ENCODE results near the gene FCRL4.

Gene FCRL4

GRCh38 chr1:157597959-157598667 is at the start of gene FCRL4:
Gene FCRL4 (minus strand): TSS chr1:157598085. CDS start chr1:157597944, 141 bp downstream.
- no peak for TF ChIP-seq CTCF (IDR thresholded peaks at IDR 0.05; ENCODE audit: low read depth, low read length)
- no peak within 1 kb of the TSS for H3K4me3 ChIP-seq (ENCODE audit: low read depth, low read length)

- no peak for TF ChIP-seq CTCF (IDR thresholded peaks at IDR 0.05; ENCODE audit: low read depth, low read length)
Observed at GRCh38 chr1:157646144-157646543, 48.3 kb upstream of the FCRL4 start.

GRCh38 chr1:157641177-157641576 is 43.3 kb upstream of the FCRL4 start:
- no peak for TF ChIP-seq CTCF (IDR thresholded peaks at IDR 0.05; ENCODE audit: low read depth, low read length)
- H3K4me3 ChIP-seq (ENCODE audit: low read depth, low read length) = no peak overlapping the region

More at GRCh38 chr1:157646144-157646543, 48.3 kb upstream of the FCRL4 start:
- no peak overlapping the region for H3K4me3 ChIP-seq (ENCODE audit: low read depth, low read length)

GRCh38 chr1:157639800-157640199 is 41.9 kb upstream of the FCRL4 start:
- H3K4me3 ChIP-seq (ENCODE audit: low read depth, low read length) = no peak overlapping the region

GRCh38 chr1:157628773-157629172 is 30.9 kb upstream of the FCRL4 start:
- no peak overlapping the region for H3K4me3 ChIP-seq (ENCODE audit: low read depth, low read length)
- TF ChIP-seq CTCF (IDR thresholded peaks at IDR 0.05; ENCODE audit: low read depth, low read length) = no peak

More at GRCh38 chr1:157639800-157640199, 41.9 kb upstream of the FCRL4 start:
- no peak for TF ChIP-seq CTCF (IDR thresholded peaks at IDR 0.05; ENCODE audit: low read depth, low read length)

- no peak overlapping the region for H3K4me3 ChIP-seq (ENCODE audit: low read depth, low read length)
- TF ChIP-seq CTCF (IDR thresholded peaks at IDR 0.05; ENCODE audit: low read depth, low read length) = no peak
Observed at GRCh38 chr1:157626099-157626498, 28.2 kb upstream of the FCRL4 start.

GRCh38 chr1:157624471-157624870 is 26.6 kb upstream of the FCRL4 start:
- TF ChIP-seq CTCF (IDR thresholded peaks at IDR 0.05; ENCODE audit: low read depth, low read length) = no peak
- H3K4me3 ChIP-seq (ENCODE audit: low read depth, low read length) = no peak overlapping the region
